Muscle layer of colon (tissue), 2 donors: ENCODE measurements around the gene AUTS2.

Experiments
- H3K27ac ChIP-seq: one replicate; pipeline ENCODE4 v1.7.0; 2013; ENCODE audit warnings: low read depth, mild to moderate bottlenecking, low read length, moderate library complexity
- H3K27me3 ChIP-seq, 2 donors: one replicate each; pipeline ENCODE4 v1.7.0; 2013; ENCODE audit warnings: low read length in 2 of 2, mild to moderate bottlenecking in 2 of 2; ENCODE audit not compliant: insufficient read depth in 2 of 2, control insufficient read depth in 1 of 2
- H3K36me3 ChIP-seq: one replicate; pipeline ENCODE4 v1.7.0; 2013; ENCODE audit warnings: mild to moderate bottlenecking, low read length; ENCODE audit not compliant: insufficient read depth
- H3K4me1 ChIP-seq: one replicate; pipeline ENCODE4 v1.7.0; 2013; ENCODE audit warnings: mild to moderate bottlenecking, low read length; ENCODE audit not compliant: insufficient read depth
- H3K4me3 ChIP-seq, 2 donors: one replicate each; pipeline ENCODE4 v1.7.0; 2013; ENCODE audit warnings: low read length in 2 of 2, low read depth in 1 of 2, mild to moderate bottlenecking in 1 of 2, moderate library complexity in 1 of 2
- H3K9ac ChIP-seq: one replicate; pipeline ENCODE4 v1.7.0; 2013; ENCODE audit warnings: low read length
- H3K9me3 ChIP-seq: one replicate; pipeline ENCODE4 v1.7.0; 2013; ENCODE audit warnings: mild to moderate bottlenecking, low read length
- donor health status: abdominal sarcoma.
- donor health status: Adenocarcinoma of cecum.

The AUTS2 gene

DNA sequence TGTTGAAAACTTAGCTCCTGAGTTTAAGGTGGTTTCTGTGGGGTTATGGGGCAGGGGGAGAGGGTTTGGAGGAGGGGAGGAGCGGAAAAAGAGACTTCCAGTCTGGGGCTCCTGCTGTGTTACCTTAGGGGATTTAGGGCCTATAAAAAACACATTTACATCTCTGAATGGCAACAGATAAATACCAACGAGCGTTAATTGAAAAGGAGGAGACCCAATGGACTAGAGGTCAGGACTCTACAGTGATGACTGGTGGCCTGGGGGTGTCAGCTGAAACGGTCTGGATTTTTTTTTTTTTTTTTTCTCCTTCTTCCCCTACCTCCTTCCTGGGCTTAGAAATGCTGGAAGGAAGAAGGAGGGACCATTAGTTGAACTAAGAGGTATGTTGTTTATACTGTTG lies 47.4 kb downstream of the AUTS2 start:
- H3K36me3 ChIP-seq = no peaks in the 10 kb centered on the region
- no peaks in the 10 kb centered on the region for H3K9me3 ChIP-seq
- H3K4me1 ChIP-seq = peaks cover 11% of the 10 kb centered on the region
- no peaks in the 10 kb centered on the region for H3K27me3 ChIP-seq
- H3K27ac ChIP-seq = no peak overlapping the region
- H3K9ac ChIP-seq = no peak overlapping the region
- no peak overlapping the region for H3K4me3 ChIP-seq

- Histone ChIP-seq H3K9me3 (no peaks in the 10 kb centered on the region), H3K4me3 (no peak overlapping the region), H3K4me1 (peaks cover 19% of the 10 kb centered on the region), H3K9ac (no peak overlapping the region), H3K27me3 (no peaks in the 10 kb centered on the region), H3K36me3 (no peaks in the 10 kb centered on the region), H3K27ac (no peak overlapping the region)
Observed at GRCh38 chr7:69651101-69651590, 52.9 kb downstream of the AUTS2 start.

DNA sequence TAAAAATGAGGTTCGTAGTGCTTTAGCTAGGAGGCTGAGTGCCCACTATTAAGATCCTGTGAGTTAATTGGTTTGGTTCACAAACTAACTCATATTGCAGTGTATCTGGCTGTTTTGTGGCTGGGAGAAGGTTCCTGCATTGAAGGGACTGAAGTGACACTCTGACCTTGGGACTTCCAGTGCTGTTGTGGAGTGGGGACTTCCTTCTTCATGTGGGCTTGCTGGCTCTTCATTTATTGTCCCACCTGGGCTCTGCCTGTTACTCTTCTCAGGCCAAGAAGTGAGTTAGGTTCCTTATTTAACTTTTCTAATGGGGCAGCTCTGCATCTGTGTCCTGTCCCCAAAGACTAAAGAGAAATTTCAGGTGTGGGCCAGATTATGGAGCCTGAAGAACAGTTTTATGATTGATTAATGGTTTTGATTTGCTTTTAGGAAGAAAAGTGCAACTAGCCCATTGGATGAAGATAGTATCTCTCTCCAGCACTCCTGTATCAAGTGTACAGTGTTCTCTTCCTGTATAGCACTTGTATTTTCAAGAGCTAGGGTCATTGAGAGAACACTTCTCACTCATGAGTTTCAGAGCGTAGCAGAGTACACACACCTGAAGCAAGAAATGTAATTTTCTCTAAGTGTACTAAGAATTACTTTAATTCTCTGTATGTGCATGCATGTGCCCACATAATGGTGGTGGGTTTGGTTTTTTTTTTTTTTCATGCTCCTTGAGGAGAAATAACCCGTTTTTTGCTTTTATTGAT lies 54.8 kb downstream of the AUTS2 start:
- Histone ChIP-seq H3K9me3 (no peaks in the 10 kb centered on the region), H3K27ac (no peak overlapping the region), H3K9ac (no peak overlapping the region), H3K4me1 (peaks cover 25% of the 10 kb centered on the region), H3K36me3 (no peaks in the 10 kb centered on the region), H3K4me3 (no peak overlapping the region), H3K27me3 (no peaks in the 10 kb centered on the region)

- H3K9ac ChIP-seq = no peak overlapping the region
- H3K9me3 ChIP-seq = no peaks in the 10 kb centered on the region
- no peak overlapping the region for H3K27ac ChIP-seq
- H3K4me1 ChIP-seq = peaks cover 24% of the 10 kb centered on the region
- no peaks in the 10 kb centered on the region for H3K27me3 ChIP-seq
- no peaks in the 10 kb centered on the region for H3K36me3 ChIP-seq
- H3K4me3 ChIP-seq = no peak overlapping the region
Observed at GRCh38 chr7:69653806-69654205, 55.5 kb downstream of the AUTS2 start.

DNA sequence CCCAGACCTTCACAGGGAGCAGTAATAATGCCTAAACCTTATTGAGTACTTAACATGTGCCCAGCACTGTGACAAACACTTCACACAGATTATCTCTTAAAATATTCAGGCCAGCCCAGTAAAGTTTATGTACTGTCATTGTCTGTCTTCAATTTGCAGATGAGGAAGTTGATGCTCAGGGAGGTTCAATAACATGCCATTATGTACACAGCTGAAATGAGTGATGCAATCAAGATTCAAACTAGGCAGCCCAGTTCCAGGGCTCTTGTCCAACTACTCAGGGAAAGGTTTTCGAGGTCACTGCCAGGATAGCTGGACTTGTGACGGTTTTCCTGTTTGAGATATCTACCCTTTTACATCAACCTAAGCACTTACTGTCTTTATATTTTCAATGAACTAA lies 56.1 kb downstream of the AUTS2 start:
- Histone ChIP-seq H3K4me3 (no peak overlapping the region), H3K36me3 (no peaks in the 10 kb centered on the region), H3K27ac (no peak overlapping the region), H3K9me3 (no peaks in the 10 kb centered on the region), H3K27me3 (no peaks in the 10 kb centered on the region), H3K4me1 (peaks cover 20% of the 10 kb centered on the region), H3K9ac (no peak overlapping the region)

DNA sequence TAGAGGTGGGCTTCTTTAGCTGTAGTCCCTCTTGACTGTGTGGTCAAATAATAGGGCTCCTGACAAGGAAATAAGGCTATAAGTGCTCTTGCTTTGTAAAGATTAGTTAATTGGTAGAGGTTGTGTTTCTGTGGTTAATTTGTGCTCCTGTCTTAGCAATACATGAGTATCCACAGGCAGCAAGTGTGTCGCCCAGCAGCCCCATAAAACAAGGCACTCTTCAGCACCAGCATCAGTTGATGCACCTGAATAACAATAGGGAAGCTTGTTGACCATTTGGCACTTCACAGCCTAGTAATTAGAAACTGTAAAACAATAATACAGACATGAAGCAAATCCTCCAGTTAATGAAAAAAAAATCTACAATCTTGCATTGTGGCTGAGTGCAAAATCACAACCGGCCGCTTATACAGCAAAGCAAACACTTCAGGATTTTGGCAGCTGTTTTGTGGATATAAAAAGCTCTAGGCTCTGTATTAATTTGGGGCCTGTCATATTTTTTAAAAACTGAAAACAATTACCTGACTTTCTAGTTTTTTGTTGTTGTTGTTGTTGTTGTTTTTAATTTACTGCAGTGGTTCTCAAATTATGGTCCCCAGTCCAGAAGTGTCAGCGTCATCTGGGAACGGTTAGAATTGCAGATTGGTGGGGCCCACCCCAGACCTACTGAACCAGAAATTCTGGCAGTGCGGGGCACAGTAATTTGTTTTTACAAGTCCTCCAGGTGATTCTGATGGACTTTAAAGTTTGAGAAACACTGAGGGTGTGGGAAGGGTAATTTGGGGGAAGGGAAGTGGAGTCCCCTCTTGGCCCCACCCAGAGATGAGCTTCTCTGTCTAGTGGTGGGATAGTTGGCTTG lies 56.8 kb downstream of the AUTS2 start:
- Histone ChIP-seq H3K27ac (no peak overlapping the region), H3K9ac (no peak overlapping the region), H3K4me3 (no peak overlapping the region), H3K9me3 (no peaks in the 10 kb centered on the region), H3K27me3 (no peaks in the 10 kb centered on the region), H3K36me3 (no peaks in the 10 kb centered on the region), H3K4me1 (peaks cover 27% of the 10 kb centered on the region)

GRCh38 chr7:69656077-69656476 lies 57.8 kb downstream of the AUTS2 start:
- peaks cover 29% of the 10 kb centered on the region for H3K4me1 ChIP-seq
- no peak overlapping the region for H3K9ac ChIP-seq
- H3K4me3 ChIP-seq = no peak overlapping the region
- H3K9me3 ChIP-seq = no peaks in the 10 kb centered on the region
- H3K27ac ChIP-seq = no peak overlapping the region
- no peaks in the 10 kb centered on the region for H3K27me3 ChIP-seq
- no peaks in the 10 kb centered on the region for H3K36me3 ChIP-seq

DNA sequence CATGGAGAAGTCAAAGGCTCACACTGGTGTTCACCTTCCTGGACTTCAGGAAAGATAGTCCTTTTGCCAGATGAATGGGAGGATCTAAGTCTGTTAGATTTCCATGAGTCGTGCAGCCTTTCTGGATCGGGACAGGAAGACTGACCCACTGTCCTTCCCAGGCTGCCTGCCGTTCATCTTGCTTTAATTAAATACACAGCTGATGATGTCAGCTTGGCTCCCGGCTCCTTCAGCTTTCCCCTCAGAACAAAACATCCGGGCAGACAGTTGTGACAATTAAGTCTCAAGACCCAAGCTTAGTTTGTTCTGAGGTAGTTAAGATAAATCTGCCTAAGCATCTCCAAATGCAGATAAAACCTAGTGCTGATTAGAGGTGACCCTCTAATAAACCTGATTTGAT lies 58.6 kb downstream of the AUTS2 start:
- Histone ChIP-seq H3K4me1 (peaks cover 29% of the 10 kb centered on the region), H3K9ac (no peak overlapping the region), H3K27ac (no peak overlapping the region), H3K4me3 (no peak overlapping the region), H3K36me3 (no peaks in the 10 kb centered on the region), H3K27me3 (no peaks in the 10 kb centered on the region), H3K9me3 (no peaks in the 10 kb centered on the region)

GRCh38 chr7:69657331-69657730 lies 59.1 kb downstream of the AUTS2 start:
- Histone ChIP-seq H3K9me3 (no peaks in the 10 kb centered on the region), H3K4me1 (peaks cover 29% of the 10 kb centered on the region), H3K36me3 (no peaks in the 10 kb centered on the region), H3K4me3 (no peak overlapping the region), H3K27ac (no peak overlapping the region), H3K27me3 (no peaks in the 10 kb centered on the region), H3K9ac (no peak overlapping the region)

- Histone ChIP-seq H3K36me3 (no peaks in the 10 kb centered on the region), H3K4me3 (no peak overlapping the region), H3K27ac (no peak overlapping the region), H3K9ac (no peak overlapping the region), H3K27me3 (no peaks in the 10 kb centered on the region), H3K4me1 (peaks cover 29% of the 10 kb centered on the region), H3K9me3 (no peaks in the 10 kb centered on the region)
Observed at GRCh38 chr7:69657985-69658384, 59.7 kb downstream of the AUTS2 start.

DNA sequence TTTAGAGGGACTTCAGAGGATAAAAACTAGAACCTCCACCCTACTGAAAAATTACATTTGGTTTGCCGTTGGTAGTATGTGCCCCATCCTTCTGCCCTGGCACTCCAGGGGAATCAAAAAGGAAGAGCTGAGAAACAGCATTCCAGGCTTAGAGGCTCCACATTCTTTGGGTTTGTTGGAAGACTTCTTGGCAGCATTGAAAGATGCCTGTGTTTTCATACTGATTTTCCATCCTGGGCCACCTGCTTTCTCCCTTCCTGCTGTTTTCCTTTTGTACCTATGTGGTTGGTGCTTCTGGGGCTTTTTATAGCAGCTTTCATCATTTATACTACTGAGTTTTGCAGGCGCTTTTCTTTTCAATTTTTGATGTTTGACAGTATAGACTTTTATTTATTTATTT lies 61.7 kb downstream of the AUTS2 start:
- Histone ChIP-seq H3K9ac (no peak overlapping the region), H3K27me3 (no peaks in the 10 kb centered on the region), H3K36me3 (no peaks in the 10 kb centered on the region), H3K4me3 (no peak overlapping the region), H3K4me1 (peaks cover 28% of the 10 kb centered on the region), H3K9me3 (no peaks in the 10 kb centered on the region), H3K27ac (no peak overlapping the region)
